Glomerular endothelial cell (primary cell): ENCODE measurements around the gene SH3BGR. TPM values are rescaled to one million over a fixed set of nuclear protein-coding genes. Genes with fewer than 3 reads are reported as not detected.
"Not testable (repeated sequence)": the region's sequence is repeated elsewhere in the genome, so short reads cannot be mapped to it uniquely, and the experiment has no call there.

ENCODE experiments used
- DNase-seq: peaks from one replicate; pipeline ENCODE4 v3.0.0-alpha.2; 2011; ENCODE audit warnings: low read depth, low spot score; ENCODE audit errors: extremely low read depth
- total RNA-seq: library from RNA; depleted of rRNA; stranded (reverse); fragments of >200 nt; gene quantifications from 2 replicates; pipeline ENCODE4 v1.2.3, GENCODE V29; 2015

The SH3BGR gene
- total RNA-seq, 1 donor from 2014 or later = 0.64 TPM

- no peak for DNase-seq
These were observed 86.8 kb downstream of the SH3BGR start for GRCh38 chr21:39538453-39539042.

- not testable (repeated sequence) for DNase-seq
These were observed 88.6 kb downstream of the SH3BGR start for GRCh38 chr21:39540367-39540766.

GRCh38 chr21:39542736-39543135 is 91.0 kb downstream of the SH3BGR start:
- no peak for DNase-seq

GRCh38 chr21:39546522-39546921 is 94.8 kb downstream of the SH3BGR start:
- DNase-seq = no peak

GRCh38 chr21:39552856-39553255 is 101.1 kb downstream of the SH3BGR start:
- DNase-seq = no peak

- no peak for DNase-seq
These were observed 101.6 kb downstream of the SH3BGR start for GRCh38 chr21:39553331-39553730.

- no peak for DNase-seq
These were observed 104.3 kb downstream of the SH3BGR start for GRCh38 chr21:39555911-39556590.

GRCh38 chr21:39559511-39559910 is 107.7 kb downstream of the SH3BGR start:
- DNase-seq = no peak

GRCh38 chr21:39561140-39561539 is 109.4 kb downstream of the SH3BGR start:
- no peak for DNase-seq

GRCh38 chr21:39562791-39563770 is 111.3 kb downstream of the SH3BGR start:
- DNase-seq = no peak

GRCh38 chr21:39564200-39564599 is 112.4 kb downstream of the SH3BGR start:
- DNase-seq = no peak

Other genes with a start within 250 kb of the SH3BGR start
- gene BRWD1, start 138.3 kb upstream of the SH3BGR start, total RNA-seq = 17.3 and 35.9 TPM in 2 replicates
- gene HMGN1, start 102.9 kb upstream of the SH3BGR start, total RNA-seq = 187 and 221 TPM in 2 replicates
- 0.53 and 2.0 TPM in 2 replicates for gene LCA5L, start 6.2 kb upstream of the SH3BGR start, total RNA-seq
- gene B3GALT5, start 161.0 kb downstream of the SH3BGR start, total RNA-seq = 1.1 and 3.6 TPM in 2 replicates